ENCODE data around the gene C18orf63.

GRCh38 chr18:74397572-74397971 lies 81.9 kb downstream of the C18orf63 start:
- TF ChIP-seq CTCF (conservative IDR thresholded peaks at IDR 0.05; ENCODE audit: low read depth, low read length) (no peak), EZH2 (IDR thresholded peaks at IDR 0.05; ENCODE audit: borderline replicate concordance, low read depth, low read length, poor library complexity, severe bottlenecking) (no peak)
